ENCODE data around the gene NRG2.

The NRG2 gene

GRCh38 chr5:139863361-139863760 lies 179.7 kb downstream of the NRG2 start:
- no peaks in the 10 kb centered on the region for H3K27me3 ChIP-seq (ENCODE audit: insufficient read depth, poor library complexity, severe bottlenecking)
- TF ChIP-seq GABPA (IDR thresholded peaks at IDR 0.05; ENCODE audit: low read depth) (no peak), SPI1 (IDR thresholded peaks at IDR 0.05; ENCODE audit: borderline replicate concordance, low read depth) (no peak), POLR2AphosphoS5 (IDR thresholded peaks at IDR 0.05; ENCODE audit: low read depth) (no peak), REST (IDR thresholded peaks at IDR 0.05; ENCODE audit: insufficient replicate concordance, low read depth) (no peak), CTCF (IDR thresholded peaks at IDR 0.05; ENCODE audit: insufficient read depth, low read length) (no peak)
- no peak overlapping the region for H3K27ac ChIP-seq (replicated peaks)
- no peak overlapping the region for H3K4me3 ChIP-seq (replicated peaks; ENCODE audit: insufficient read depth, low read length)
- no peak for DNase-seq (ENCODE audit: low read depth in 1 of 2, low spot score in 1 of 2)

GRCh38 chr5:139862803-139863202 lies 180.3 kb downstream of the NRG2 start:
- TF ChIP-seq REST (IDR thresholded peaks at IDR 0.05; ENCODE audit: insufficient replicate concordance, low read depth) (no peak), POLR2AphosphoS5 (IDR thresholded peaks at IDR 0.05; ENCODE audit: low read depth) (no peak), GABPA (IDR thresholded peaks at IDR 0.05; ENCODE audit: low read depth) (no peak), SPI1 (IDR thresholded peaks at IDR 0.05; ENCODE audit: borderline replicate concordance, low read depth) (no peak), CTCF (IDR thresholded peaks at IDR 0.05; ENCODE audit: insufficient read depth, low read length) (no peak)
- Histone ChIP-seq H3K27me3 (ENCODE audit: insufficient read depth, poor library complexity, severe bottlenecking) (no peaks in the 10 kb centered on the region), H3K4me3 (replicated peaks; ENCODE audit: insufficient read depth, low read length) (no peak overlapping the region), H3K27ac (replicated peaks) (no peak overlapping the region)
- no peak for DNase-seq (ENCODE audit: low read depth in 1 of 2, low spot score in 1 of 2)

- Histone ChIP-seq H3K27me3 (ENCODE audit: insufficient read depth, poor library complexity, severe bottlenecking) (no peaks in the 10 kb centered on the region), H3K4me3 (replicated peaks; ENCODE audit: insufficient read depth, low read length) (no peak overlapping the region), H3K27ac (replicated peaks) (no peak overlapping the region)
- no peak for TF ChIP-seq SPI1 (IDR thresholded peaks at IDR 0.05; ENCODE audit: borderline replicate concordance, low read depth)
- no peak for TF ChIP-seq CTCF (IDR thresholded peaks at IDR 0.05; ENCODE audit: insufficient read depth, low read length)
- TF ChIP-seq POLR2AphosphoS5 (IDR thresholded peaks at IDR 0.05; ENCODE audit: low read depth), result no peak
- TF ChIP-seq REST (IDR thresholded peaks at IDR 0.05; ENCODE audit: insufficient replicate concordance, low read depth), result no peak
- no peak for TF ChIP-seq GABPA (IDR thresholded peaks at IDR 0.05; ENCODE audit: low read depth)
- no peak for DNase-seq (ENCODE audit: low read depth in 1 of 2, low spot score in 1 of 2)
Observed at GRCh38 chr5:139862313-139862712, 180.8 kb downstream of the NRG2 start.

Data from HL-60 (cell line).